Measurements from ENCODE around the gene ZNF154.

Gene ZNF154

GRCh38 chr19:57656346-57656745 is 52.7 kb downstream of the ZNF154 start:
- Histone ChIP-seq H2BK12ac (ENCODE audit: low read length in 2 of 2) (no peak overlapping the region), H4K91ac (ENCODE audit: low read length) (no peak overlapping the region), H2AFZ (ENCODE audit: low read depth, low read length) (no peak overlapping the region), H3K27me3 (ENCODE audit: control insufficient read depth in 1 of 2, insufficient read depth in 1 of 2, low read length in 2 of 2) (peaks cover 4 to 5% of the 10 kb centered on the region in 2 experiments), H3K14ac (ENCODE audit: low read length in 2 of 2) (no peak overlapping the region), H2BK120ac (ENCODE audit: low read depth, low read length) (no peak overlapping the region), H3K23ac (ENCODE audit: low read length in 2 of 2) (no peak overlapping the region), H2BK5ac (ENCODE audit: low read depth, low read length, poor library complexity, severe bottlenecking) (no peak overlapping the region), H3K27ac (ENCODE audit: low read length, poor library complexity, severe bottlenecking) (no peak overlapping the region), H3K4me3 (ENCODE audit: insufficient read depth in 1 of 2, low read depth in 1 of 2, low read length in 2 of 2) (no peak overlapping the region), H3K36me3 (ENCODE audit: control insufficient read depth in 1 of 2, insufficient read depth in 2 of 2, low read depth in 1 of 2, low read length in 2 of 2) (no peaks in the 10 kb centered on the region), H3K18ac (ENCODE audit: low read depth in 1 of 2, low read length in 2 of 2) (no peak overlapping the region), H2AK5ac (ENCODE audit: low read length, severe bottlenecking) (no peak overlapping the region), H3K4ac (ENCODE audit: low read depth in 1 of 2, low read length in 2 of 2) (no peak overlapping the region), H4K8ac (ENCODE audit: low read length) (no peak overlapping the region), H3K9ac (ENCODE audit: low read length) (no peak overlapping the region), H3K79me1 (replicated peaks; ENCODE audit: low read length, poor library complexity, severe bottlenecking) (no peaks in the 10 kb centered on the region), H3K4me1 (ENCODE audit: control insufficient read depth, insufficient read depth, low read depth, low read length) (no peaks in the 10 kb centered on the region), H3K4me2 (ENCODE audit: low read length, poor library complexity, severe bottlenecking) (no peak overlapping the region), H3K9me3 (ENCODE audit: control insufficient read depth, low read length) (peaks cover 14% of the 10 kb centered on the region), H2BK15ac (ENCODE audit: low read depth, poor library complexity, severe bottlenecking) (no peak overlapping the region)
- no CpG with 5 or more reads among the region's 1 CpG for WGBS
- no peak for DNase-seq

GRCh38 chr19:57655443-57655842 is 53.6 kb downstream of the ZNF154 start:
- Histone ChIP-seq H3K4me3 (ENCODE audit: insufficient read depth in 1 of 2, low read depth in 1 of 2, low read length in 2 of 2) (no peak overlapping the region), H2AK5ac (ENCODE audit: low read length, severe bottlenecking) (no peak overlapping the region), H3K18ac (ENCODE audit: low read depth in 1 of 2, low read length in 2 of 2) (no peak overlapping the region), H3K4me1 (ENCODE audit: control insufficient read depth, insufficient read depth, low read depth, low read length) (no peaks in the 10 kb centered on the region), H2AFZ (ENCODE audit: low read depth, low read length) (no peak overlapping the region), H3K4me2 (ENCODE audit: low read length, poor library complexity, severe bottlenecking) (no peak overlapping the region), H3K27ac (ENCODE audit: low read length, poor library complexity, severe bottlenecking) (no peak overlapping the region), H4K8ac (ENCODE audit: low read length) (no peak overlapping the region), H2BK120ac (ENCODE audit: low read depth, low read length) (no peak overlapping the region), H3K9me3 (ENCODE audit: control insufficient read depth, low read length) (peaks cover 14% of the 10 kb centered on the region), H3K14ac (ENCODE audit: low read length in 2 of 2) (no peak overlapping the region), H3K36me3 (ENCODE audit: control insufficient read depth in 1 of 2, insufficient read depth in 2 of 2, low read depth in 1 of 2, low read length in 2 of 2) (no peaks in the 10 kb centered on the region), H2BK15ac (ENCODE audit: low read depth, poor library complexity, severe bottlenecking) (no peak overlapping the region), H3K9ac (ENCODE audit: low read length) (no peak overlapping the region), H4K91ac (ENCODE audit: low read length) (no peak overlapping the region), H3K23ac (ENCODE audit: low read length in 2 of 2) (no peak overlapping the region), H2BK12ac (ENCODE audit: low read length in 2 of 2) (no peak overlapping the region), H3K27me3 (ENCODE audit: control insufficient read depth in 1 of 2, insufficient read depth in 1 of 2, low read length in 2 of 2) (peaks cover under 1 to 5% of the 10 kb centered on the region in 2 experiments), H2BK5ac (ENCODE audit: low read depth, low read length, poor library complexity, severe bottlenecking) (no peak overlapping the region), H3K4ac (ENCODE audit: low read depth in 1 of 2, low read length in 2 of 2) (no peak overlapping the region), H3K79me1 (replicated peaks; ENCODE audit: low read length, poor library complexity, severe bottlenecking) (no peaks in the 10 kb centered on the region)
- 87% methylated on average over 1 of the region's 1 CpG for WGBS
- no peak for DNase-seq

GRCh38 chr19:57653689-57654088 is 55.3 kb downstream of the ZNF154 start:
- WGBS = 70% methylated on average over 2 of the region's 2 CpGs
- H3K4me3 ChIP-seq (ENCODE audit: insufficient read depth in 1 of 2, low read depth in 1 of 2, low read length in 2 of 2) = no peak overlapping the region

GRCh38 chr19:57651654-57651996 is 57.4 kb downstream of the ZNF154 start:
- Histone ChIP-seq H2AK5ac (ENCODE audit: low read length, severe bottlenecking) (no peak overlapping the region), H3K18ac (ENCODE audit: low read depth in 1 of 2, low read length in 2 of 2) (no peak overlapping the region)
- WGBS = 55% methylated on average over 6 of the region's 6 CpGs

More at GRCh38 chr19:57653689-57654088, 55.3 kb downstream of the ZNF154 start:
- H3K36me3 ChIP-seq (ENCODE audit: control insufficient read depth in 1 of 2, insufficient read depth in 2 of 2, low read depth in 1 of 2, low read length in 2 of 2) = no peaks in the 10 kb centered on the region
- H2BK5ac ChIP-seq (ENCODE audit: low read depth, low read length, poor library complexity, severe bottlenecking) = no peak overlapping the region
- no peak overlapping the region for H3K14ac ChIP-seq (ENCODE audit: low read length in 2 of 2)
- no peak for DNase-seq
- no peak overlapping the region for H2AK5ac ChIP-seq (ENCODE audit: low read length, severe bottlenecking)
- H4K8ac ChIP-seq (ENCODE audit: low read length) = no peak overlapping the region
- peaks cover 14% of the 10 kb centered on the region for H3K9me3 ChIP-seq (ENCODE audit: control insufficient read depth, low read length)
- no peak overlapping the region for H3K4me2 ChIP-seq (ENCODE audit: low read length, poor library complexity, severe bottlenecking)
- no peak overlapping the region for H2AFZ ChIP-seq (ENCODE audit: low read depth, low read length)
- no peak overlapping the region for H3K9ac ChIP-seq (ENCODE audit: low read length)
- no peak overlapping the region for H2BK15ac ChIP-seq (ENCODE audit: low read depth, poor library complexity, severe bottlenecking)
- no peak overlapping the region for H3K27ac ChIP-seq (ENCODE audit: low read length, poor library complexity, severe bottlenecking)
- no peak overlapping the region for H4K91ac ChIP-seq (ENCODE audit: low read length)
- H3K27me3 ChIP-seq (ENCODE audit: control insufficient read depth in 1 of 2, insufficient read depth in 1 of 2, low read length in 2 of 2) = no peaks in the 10 kb centered on the region
- no peak overlapping the region for H3K18ac ChIP-seq (ENCODE audit: low read depth in 1 of 2, low read length in 2 of 2)
- no peaks in the 10 kb centered on the region for H3K4me1 ChIP-seq (ENCODE audit: control insufficient read depth, insufficient read depth, low read depth, low read length)
- no peak overlapping the region for H2BK120ac ChIP-seq (ENCODE audit: low read depth, low read length)
- H3K23ac ChIP-seq (ENCODE audit: low read length in 2 of 2) = no peak overlapping the region
- H2BK12ac ChIP-seq (ENCODE audit: low read length in 2 of 2) = no peak overlapping the region
- no peaks in the 10 kb centered on the region for H3K79me1 ChIP-seq (replicated peaks; ENCODE audit: low read length, poor library complexity, severe bottlenecking)
- no peak overlapping the region for H3K4ac ChIP-seq (ENCODE audit: low read depth in 1 of 2, low read length in 2 of 2)

More at GRCh38 chr19:57651654-57651996, 57.4 kb downstream of the ZNF154 start:
- no peak for DNase-seq
- H3K4me3 ChIP-seq (ENCODE audit: insufficient read depth in 1 of 2, low read depth in 1 of 2, low read length in 2 of 2) = no peak overlapping the region
- H4K91ac ChIP-seq (ENCODE audit: low read length) = no peak overlapping the region
- no peak overlapping the region for H2AFZ ChIP-seq (ENCODE audit: low read depth, low read length)
- no peak overlapping the region for H2BK15ac ChIP-seq (ENCODE audit: low read depth, poor library complexity, severe bottlenecking)
- no peaks in the 10 kb centered on the region for H3K79me1 ChIP-seq (replicated peaks; ENCODE audit: low read length, poor library complexity, severe bottlenecking)
- H2BK5ac ChIP-seq (ENCODE audit: low read depth, low read length, poor library complexity, severe bottlenecking) = no peak overlapping the region
- no peak overlapping the region for H3K4ac ChIP-seq (ENCODE audit: low read depth in 1 of 2, low read length in 2 of 2)
- H3K36me3 ChIP-seq (ENCODE audit: control insufficient read depth in 1 of 2, insufficient read depth in 2 of 2, low read depth in 1 of 2, low read length in 2 of 2) = no peaks in the 10 kb centered on the region
- H2BK120ac ChIP-seq (ENCODE audit: low read depth, low read length) = no peak overlapping the region
- no peaks in the 10 kb centered on the region for H3K27me3 ChIP-seq (ENCODE audit: control insufficient read depth in 1 of 2, insufficient read depth in 1 of 2, low read length in 2 of 2)
- H3K9me3 ChIP-seq (ENCODE audit: control insufficient read depth, low read length) = peaks cover 17% of the 10 kb centered on the region
- H3K14ac ChIP-seq (ENCODE audit: low read length in 2 of 2) = no peak overlapping the region
- H3K23ac ChIP-seq (ENCODE audit: low read length in 2 of 2) = no peak overlapping the region
- H3K4me1 ChIP-seq (ENCODE audit: control insufficient read depth, insufficient read depth, low read depth, low read length) = no peaks in the 10 kb centered on the region
- no peak overlapping the region for H2BK12ac ChIP-seq (ENCODE audit: low read length in 2 of 2)
- H3K9ac ChIP-seq (ENCODE audit: low read length) = no peak overlapping the region
- no peak overlapping the region for H3K4me2 ChIP-seq (ENCODE audit: low read length, poor library complexity, severe bottlenecking)
- H4K8ac ChIP-seq (ENCODE audit: low read length) = no peak overlapping the region
- H3K27ac ChIP-seq (ENCODE audit: low read length, poor library complexity, severe bottlenecking) = no peak overlapping the region
